H9 (cell line): ENCODE measurements around the gene PDE4B. TPM values are rescaled to one million over a fixed set of nuclear protein-coding genes. Genes with fewer than 3 reads are reported as not detected.
A peak's percentile ranks its signal among the peaks of the same experiment; 100 is the strongest.

Source experiments
- DNase-seq: peaks from one replicate; pipeline ENCODE4 v3.0.0-alpha.2; 2017
- H2AFZ ChIP-seq: one replicate; pipeline ENCODE4 v1.6.1; 2013; ENCODE audit warnings: mild to moderate bottlenecking, low read length, control low read depth, moderate library complexity
- H2AK5ac ChIP-seq: 2 replicates; pipeline ENCODE4 v1.6.1; 2013; ENCODE audit warnings: low read length, control low read depth, mixed read lengths; ENCODE audit not compliant: insufficient read length
- H2BK120ac ChIP-seq: one replicate; pipeline ENCODE4 v1.6.1; 2013; ENCODE audit warnings: low read depth, mild to moderate bottlenecking, low read length, control low read depth, inconsistent platforms; ENCODE audit not compliant: poor library complexity, severe bottlenecking
- H2BK12ac ChIP-seq: 2 replicates; pipeline ENCODE4 v1.6.1; 2013; ENCODE audit warnings: low read length, control low read depth, mixed read lengths, low read depth; ENCODE audit not compliant: insufficient read length
- H2BK15ac ChIP-seq: 2 replicates; pipeline ENCODE4 v1.6.1; 2013; ENCODE audit warnings: low read depth, low read length, control low read depth
- H2BK20ac ChIP-seq: one replicate; pipeline ENCODE4 v1.6.1; 2013; ENCODE audit warnings: low read depth, mild to moderate bottlenecking, low read length, control low read depth, inconsistent platforms; ENCODE audit not compliant: poor library complexity, severe bottlenecking
- H2BK5ac ChIP-seq: 2 replicates; pipeline ENCODE4 v1.6.1; 2013; ENCODE audit warnings: low read length, control low read depth, mixed read lengths; ENCODE audit not compliant: insufficient read length
- H3K14ac ChIP-seq: 2 replicates; pipeline ENCODE4 v1.6.1; 2013; ENCODE audit warnings: low read length, control low read depth; ENCODE audit not compliant: insufficient read depth
- H3K18ac ChIP-seq: 2 replicates; pipeline ENCODE4 v1.6.1; 2013; ENCODE audit warnings: low read depth, mild to moderate bottlenecking, mixed read lengths, low read length, control low read depth; ENCODE audit not compliant: insufficient read length
- H3K23ac ChIP-seq: 2 replicates; pipeline ENCODE4 v1.6.1; 2013; ENCODE audit warnings: low read length, control low read depth, mixed read lengths, low read depth; ENCODE audit not compliant: insufficient read length
- H3K23me2 ChIP-seq: 2 replicates; pipeline ENCODE4 v1.6.1; 2013; ENCODE audit warnings: low read depth, mild to moderate bottlenecking, mixed read lengths, low read length, control low read depth; ENCODE audit not compliant: insufficient read length, poor library complexity, severe bottlenecking
- H3K27ac ChIP-seq: 2 replicates; pipeline ENCODE4 v1.5.1; 2013; ENCODE audit warnings: low read length, control low read depth, mixed read lengths, low read depth; ENCODE audit not compliant: insufficient read length
- H3K27me3 ChIP-seq: 2 replicates; pipeline ENCODE4 v1.6.1; 2013; ENCODE audit warnings: low read length, control low read depth, inconsistent platforms; ENCODE audit not compliant: insufficient read depth
- H3K4ac ChIP-seq: 2 replicates; pipeline ENCODE4 v1.6.1; 2013; ENCODE audit warnings: low read depth, mild to moderate bottlenecking, control low read depth, inconsistent platforms, low read length, moderate library complexity
- H3K4me1 ChIP-seq: 2 replicates; pipeline ENCODE4 v1.6.1; 2013; ENCODE audit warnings: low read length, control low read depth, inconsistent platforms; ENCODE audit not compliant: insufficient read depth
- H3K4me2 ChIP-seq: 2 replicates; pipeline ENCODE4 v1.6.1; 2013; ENCODE audit warnings: low read length, control low read depth, mixed read lengths; ENCODE audit not compliant: insufficient read length, insufficient read depth
- H3K56ac ChIP-seq: 2 replicates; pipeline ENCODE4 v1.6.1; 2013; ENCODE audit warnings: low read depth, mild to moderate bottlenecking, mixed read lengths, low read length, control low read depth; ENCODE audit not compliant: insufficient read length
- H3K79me1 ChIP-seq: 2 replicates; pipeline ENCODE4 v1.6.1; 2013; ENCODE audit warnings: low read depth, mild to moderate bottlenecking, moderate library complexity, low read length, control low read depth, inconsistent platforms; ENCODE audit not compliant: insufficient read depth, poor library complexity, severe bottlenecking
- H3K79me2 ChIP-seq: 2 replicates; pipeline ENCODE4 v1.6.1; 2013; ENCODE audit warnings: low read length, control low read depth, inconsistent platforms; ENCODE audit not compliant: insufficient read depth
- H3K9ac ChIP-seq: 2 replicates; pipeline ENCODE4 v1.6.1; 2013; ENCODE audit warnings: low read length, control low read depth, mixed read lengths; ENCODE audit not compliant: insufficient read length; ENCODE audit errors: extremely low read depth
- H3K9me3 ChIP-seq: one replicate; pipeline ENCODE4 v1.6.1; 2013; ENCODE audit warnings: low read depth, low read length, inconsistent platforms; ENCODE audit not compliant: control insufficient read depth
- H3T11ph ChIP-seq: one replicate; pipeline ENCODE4 v1.6.1; 2013; ENCODE audit warnings: mild to moderate bottlenecking, low read length, control low read depth, inconsistent platforms
- H4K20me1 ChIP-seq: one replicate; pipeline ENCODE4 v1.6.1; 2013; ENCODE audit not compliant: control insufficient read depth, insufficient read length, insufficient read depth
- H4K5ac ChIP-seq: 2 replicates; pipeline ENCODE4 v1.6.1; 2013; ENCODE audit warnings: low read depth, mild to moderate bottlenecking, mixed read lengths, low read length, control low read depth; ENCODE audit not compliant: insufficient read length
- H4K8ac ChIP-seq: replicated peaks from 2 replicates; pipeline ENCODE4 v1.6.1; 2013; ENCODE audit warnings: low read length, control low read depth, mixed read lengths, low read depth; ENCODE audit not compliant: insufficient read length
- H4K91ac ChIP-seq: 2 replicates; pipeline ENCODE4 v1.6.1; 2013; ENCODE audit warnings: low read depth, mild to moderate bottlenecking, moderate library complexity, mixed read lengths, low read length, control low read depth; ENCODE audit not compliant: insufficient read length
- H3K27ac Mint-ChIP-seq, 3 experiments: 2 replicates in 2 of 3; 3 replicates in 1 of 3; pipeline ENCODE4 v1.8.0; 2020 to 2021; ENCODE audit warnings: mixed read lengths in 3 of 3, mild to moderate bottlenecking in 1 of 3, moderate library complexity in 1 of 3
- H3K27me3 Mint-ChIP-seq: 2 replicates; pipeline ENCODE4 v1.8.0; 2021; ENCODE audit warnings: low read depth, mild to moderate bottlenecking, moderate library complexity, mixed read lengths
- H3K36me3 Mint-ChIP-seq, 3 experiments: 2 replicates in 2 of 3; 3 replicates in 1 of 3; pipeline ENCODE4 v1.8.0; 2020 to 2021; ENCODE audit warnings: low read depth in 3 of 3, mixed read lengths in 3 of 3; ENCODE audit not compliant: insufficient read depth in 1 of 3
- H3K4me1 Mint-ChIP-seq, 2 experiments: 2 replicates each; pipeline ENCODE4 v1.8.0; 2020; ENCODE audit warnings: mixed read lengths in 2 of 2
- H3K4me3 Mint-ChIP-seq, 2 experiments: 2 replicates in 1 of 2; 3 replicates in 1 of 2; pipeline ENCODE4 v1.8.0; 2020 to 2021; ENCODE audit warnings: mild to moderate bottlenecking in 2 of 2, mixed read lengths in 2 of 2, moderate library complexity in 1 of 2
- H3K9me3 Mint-ChIP-seq, 2 experiments: 2 replicates in 1 of 2; 3 replicates in 1 of 2; pipeline ENCODE4 v1.8.0; 2020; ENCODE audit warnings: mild to moderate bottlenecking in 2 of 2, mixed read lengths in 2 of 2, moderate library complexity in 1 of 2
- WGBS: extraction: QIAGEN DNeasy Blood & Tissue Kit; methylation state at CpG from one replicate; pipeline ENCODE4 v1.1.7; 2013; ENCODE audit warnings: missing lambda C conversion rate, low lambda C conversion rate, mixed read lengths; ENCODE audit not compliant: insufficient read length; ENCODE audit errors: extremely low coverage; 5-methylcytosine and 5-hydroxymethylcytosine counted together
- total RNA-seq: library from RNA; stranded (reverse); gene quantifications from 2 replicates; pipeline ENCODE4 v1.2.1, GENCODE V29; 2021
- TF ChIP-seq, protein P1 (sequence below): fragments of 200-600 bp; sonication (generic); conservative IDR thresholded peaks from 3 replicates; pipeline ENCODE4 v1.8.0; 2021; ENCODE audit warnings: antibody characterized with exemption, mild to moderate bottlenecking

Gene PDE4B
- total RNA-seq, 1 experiment from 2014 or later = 19.8 TPM

DNA sequence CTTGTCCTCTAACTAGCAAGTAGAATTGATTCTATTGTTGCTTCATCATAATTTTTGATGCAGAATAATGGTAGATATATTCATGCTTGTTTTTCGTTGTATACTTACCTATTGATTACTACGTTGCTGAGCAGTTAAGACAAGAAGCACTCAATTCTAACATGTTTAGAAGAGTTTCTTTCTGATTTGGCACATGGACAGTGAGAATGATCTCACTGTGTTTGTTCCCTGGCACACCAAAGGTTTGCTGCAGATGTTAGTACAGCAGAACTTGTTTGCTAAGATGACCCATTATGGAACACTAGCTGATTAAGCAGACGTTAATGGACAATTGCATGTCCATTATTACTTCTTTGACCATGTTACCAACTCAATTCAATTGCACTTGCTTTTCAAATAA is 556.5 kb downstream of the PDE4B start:
- H3K56ac ChIP-seq = no peak overlapping the region
- Mint-ChIP-seq H3K9me3 (no peaks in the 10 kb centered on the region), H3K27ac (peak overlapping the region in 1 of 3 experiments; percentile 85; a peak in 1 of 7 replicates), H3K36me3 (no peaks in the 10 kb centered on the region), H3K4me1 (peaks cover 51 to 90% of the 10 kb centered on the region in 2 experiments), H3K27me3 (no peaks in the 10 kb centered on the region), H3K4me3 (no peak overlapping the region)
- no peak overlapping the region for H3T11ph ChIP-seq
- H3K14ac ChIP-seq = no peak overlapping the region
- TF ChIP-seq, protein P1, sequence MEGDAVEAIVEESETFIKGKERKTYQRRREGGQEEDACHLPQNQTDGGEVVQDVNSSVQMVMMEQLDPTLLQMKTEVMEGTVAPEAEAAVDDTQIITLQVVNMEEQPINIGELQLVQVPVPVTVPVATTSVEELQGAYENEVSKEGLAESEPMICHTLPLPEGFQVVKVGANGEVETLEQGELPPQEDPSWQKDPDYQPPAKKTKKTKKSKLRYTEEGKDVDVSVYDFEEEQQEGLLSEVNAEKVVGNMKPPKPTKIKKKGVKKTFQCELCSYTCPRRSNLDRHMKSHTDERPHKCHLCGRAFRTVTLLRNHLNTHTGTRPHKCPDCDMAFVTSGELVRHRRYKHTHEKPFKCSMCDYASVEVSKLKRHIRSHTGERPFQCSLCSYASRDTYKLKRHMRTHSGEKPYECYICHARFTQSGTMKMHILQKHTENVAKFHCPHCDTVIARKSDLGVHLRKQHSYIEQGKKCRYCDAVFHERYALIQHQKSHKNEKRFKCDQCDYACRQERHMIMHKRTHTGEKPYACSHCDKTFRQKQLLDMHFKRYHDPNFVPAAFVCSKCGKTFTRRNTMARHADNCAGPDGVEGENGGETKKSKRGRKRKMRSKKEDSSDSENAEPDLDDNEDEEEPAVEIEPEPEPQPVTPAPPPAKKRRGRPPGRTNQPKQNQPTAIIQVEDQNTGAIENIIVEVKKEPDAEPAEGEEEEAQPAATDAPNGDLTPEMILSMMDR = no peak
- H2BK15ac ChIP-seq = no peak overlapping the region
- H2BK5ac ChIP-seq = no peak overlapping the region
- no peak overlapping the region for H2AFZ ChIP-seq
- peaks cover under 1% of the 10 kb centered on the region for H3K23me2 ChIP-seq
- no peak overlapping the region for H3K23ac ChIP-seq
- H3K4me1 ChIP-seq = peaks cover 14% of the 10 kb centered on the region; the same call in 1 of the 2 replicates
- no peak overlapping the region for H3K4me2 ChIP-seq
- H3K27ac ChIP-seq = no peak overlapping the region
- no peak overlapping the region for H4K91ac ChIP-seq
- H3K79me1 ChIP-seq = no peaks in the 10 kb centered on the region
- no peak overlapping the region for H2BK20ac ChIP-seq
- H2BK12ac ChIP-seq = no peak overlapping the region
- DNase-seq = no peak
- H3K4ac ChIP-seq = no peak overlapping the region
- no peak overlapping the region for H2AK5ac ChIP-seq
- H3K27me3 ChIP-seq = no peaks in the 10 kb centered on the region
- no CpG with 5 or more reads among the region's 3 CpGs for WGBS
- H3K9ac ChIP-seq = no peak overlapping the region
- no peak overlapping the region for H3K18ac ChIP-seq
- peaks cover 2% of the 10 kb centered on the region; the same call in 1 of the 2 replicates for H3K79me2 ChIP-seq
- no peak overlapping the region for H4K8ac ChIP-seq
- no peaks in the 10 kb centered on the region for H3K9me3 ChIP-seq
- no peaks in the 10 kb centered on the region for H4K20me1 ChIP-seq
- H4K5ac ChIP-seq = no peak overlapping the region
- H2BK120ac ChIP-seq = no peak overlapping the region
